GM12875 (cell line): ENCODE data around the gene CTRB2.
A peak's percentile ranks its signal among the peaks of the same experiment; 100 is the strongest.

Experiments used
- H3K4me3 ChIP-seq: one replicate; pipeline ENCODE4 v1.5.1; 2011; ENCODE audit warnings: low read depth, low read length, control low read depth
- CTCF ChIP-seq: IDR thresholded peaks from 2 replicates; pipeline ENCODE4 v1.5.1; 2011; ENCODE audit warnings: low read depth, mild to moderate bottlenecking, control low read depth, inconsistent platforms, low read length, moderate library complexity, borderline replicate concordance; ENCODE audit not compliant: insufficient read depth

The CTRB2 gene

GRCh38 chr16:75206749-75207451 lies at the start of gene CTRB2:
TSS of gene CTRB2 (minus strand) at chr16:75207161. CDS start at chr16:75207141, 20 bp downstream.
- TF ChIP-seq CTCF, result no peak
- H3K4me3 ChIP-seq, result no peak within 1 kb of the TSS

- TF ChIP-seq CTCF, result no peak
- no peak overlapping the region for H3K4me3 ChIP-seq
Measured at GRCh38 chr16:75256059-75256571, 49.2 kb upstream of the CTRB2 start.

GRCh38 chr16:75254359-75254837 lies 47.4 kb upstream of the CTRB2 start:
- no peak overlapping the region for H3K4me3 ChIP-seq
- no peak for TF ChIP-seq CTCF

- no peak overlapping the region for H3K4me3 ChIP-seq
- no peak for TF ChIP-seq CTCF
Measured at GRCh38 chr16:75252946-75253911, 46.3 kb upstream of the CTRB2 start.

- TF ChIP-seq CTCF, result no peak
Measured at GRCh38 chr16:75252049-75252864, 45.3 kb upstream of the CTRB2 start.

GRCh38 chr16:75251280-75252048 lies 44.5 kb upstream of the CTRB2 start, which contains the start of gene BCAR1:
TSS of gene BCAR1 (minus strand) at chr16:75251624. CDS start at chr16:75251482, 142 bp downstream.
- peak within 1 kb of the TSS; percentile 64 for H3K4me3 ChIP-seq
- 0 out of 2 replicates have a peak, but pooled peaks have one; percentile 5 for TF ChIP-seq CTCF

More at GRCh38 chr16:75252049-75252864, 45.3 kb upstream of the CTRB2 start:
- H3K4me3 ChIP-seq, result no peak overlapping the region
